ENCODE measurements around the gene TRUB1. TPM values are rescaled to one million over a fixed set of nuclear protein-coding genes. Genes with fewer than 3 reads are reported as not detected.

Gene TRUB1
- total and polyA plus RNA-seq, 2 donors (not counting 3 experiments of a cell fraction or from before 2014, with no cell fraction given), result 4.6 to 16.7 TPM

GRCh38 chr10:114957673-114958072, 19.7 kb downstream of the TRUB1 start:
- no peaks in the 10 kb centered on the region for H3K4me1 ChIP-seq (ENCODE audit: control insufficient read depth, extremely low read depth, insufficient read depth, low read length)
- H3K9me1 ChIP-seq (replicated peaks; ENCODE audit: control insufficient read depth, extremely low read depth, insufficient read depth, low read length), result no peaks in the 10 kb centered on the region
- no peak overlapping the region for H3K4me3 ChIP-seq (replicated peaks in 1 of 3; ENCODE audit: insufficient read depth in 1 of 3, low read depth in 1 of 3, low read length in 3 of 3)
- no peak overlapping the region for H2AFZ ChIP-seq (ENCODE audit: low read depth, low read length)
- no peak for FAIRE-seq
- no peaks in the 10 kb centered on the region for H3K9me3 ChIP-seq (replicated peaks; ENCODE audit: control insufficient read depth, insufficient read depth, low read length)
- no peak overlapping the region for H3K9ac ChIP-seq (replicated peaks; ENCODE audit: extremely low read depth, insufficient read depth, low read length)
- no peaks in the 10 kb centered on the region for H3K27me3 ChIP-seq (ENCODE audit: control insufficient read depth in 2 of 2, insufficient read depth in 2 of 2, low read length in 2 of 2)
- no peak overlapping the region for H3K27ac ChIP-seq (ENCODE audit: insufficient read depth, low read depth, low read length)
- ChIA-PET CTCF (interaction anchor here (1.4 to 1.5 kb wide), 2 partner anchors 16 to 78 kb away, joined by 4 read pairs; no protein-coding TSS in a partner anchor), POLR2A (no interaction called here)
- peaks cover 0 to 1% of the 10 kb centered on the region in 2 experiments for H3K36me3 ChIP-seq (ENCODE audit: control insufficient read depth in 2 of 2, extremely low read depth in 1 of 2, insufficient read depth in 2 of 2, low read length in 2 of 2)
- H3K79me2 ChIP-seq (ENCODE audit: control insufficient read depth, insufficient read depth, low read length), result peaks cover 10% of the 10 kb centered on the region
- H3K4me2 ChIP-seq (ENCODE audit: insufficient read depth, low read length), result no peak overlapping the region
- no peaks in the 10 kb centered on the region for H4K20me1 ChIP-seq (replicated peaks; ENCODE audit: control insufficient read depth, extremely low read depth, insufficient read depth, low read length)
- no TSS peak for BruUV-seq (replicated peaks)
- no peak for DNase-seq (ENCODE audit: low read depth, low spot score)
- intact Hi-C loops (cut with micrococcal nuclease) (no loop called here), dilution Hi-C loops (cut with MboI; ENCODE audit: extremely low pct_ligation_motif_present, low sequenced_read_pairs) (no loop called here)
- TF ChIP-seq JUN (IDR thresholded peaks at IDR 0.05; ENCODE audit: borderline replicate concordance, insufficient read depth, insufficient read length, low read depth) (no peak), POLR2A (IDR thresholded peaks at IDR 0.05; ENCODE audit: low read depth, low read length) (no peak), POLR2AphosphoS5 (IDR thresholded peaks at IDR 0.05; ENCODE audit: insufficient read depth, low read depth, low read length) (no peak), GATA2 (IDR thresholded peaks at IDR 0.05; ENCODE audit: insufficient read depth, insufficient read length, low read depth, low read length) (no peak), MYC (IDR thresholded peaks at IDR 0.05; ENCODE audit: low read depth, low read length) (no peak), CTCF (IDR thresholded peaks at IDR 0.05; ENCODE audit: extremely low read depth in 1 of 2, insufficient read depth in 1 of 2, low read depth in 1 of 2, low read length in 2 of 2) (no peak), EZH2 (IDR thresholded peaks at IDR 0.05; ENCODE audit: borderline replicate concordance, low read depth, low read length, severe bottlenecking) (no peak), FOS (IDR thresholded peaks at IDR 0.05; ENCODE audit: borderline replicate concordance, insufficient read depth, low read length) (no peak), MAX (IDR thresholded peaks at IDR 0.05; ENCODE audit: insufficient read depth, insufficient read length) (no peak)
